NCI-H2196 (cell line): ENCODE data around the gene ATF7IP.
A peak's percentile ranks its signal among the peaks of the same experiment; 100 is the strongest.
"Not testable (repeated sequence)": the region's sequence is repeated elsewhere in the genome, so short reads cannot be mapped to it uniquely, and the experiment has no call there.

Experiments used
- DNase-seq: peaks from one replicate; lab custom pipeline; 2025; ENCODE audit not compliant: unreplicated experiment; lab: John Stamatoyannopoulos, UW

ATF7IP gene

GRCh38 chr12:14373217-14373616, 7.7 kb downstream of the ATF7IP start:
- DNase-seq, result no peak

GRCh38 chr12:14379508-14379907, 14.0 kb downstream of the ATF7IP start:
- no peak for DNase-seq

GRCh38 chr12:14384783-14385638, 19.5 kb downstream of the ATF7IP start:
- DNase-seq, result peak; percentile 48

- DNase-seq, result no peak
Observed at GRCh38 chr12:14387219-14387871, 21.9 kb downstream of the ATF7IP start.

- DNase-seq, result no peak
Observed at GRCh38 chr12:14390449-14390848, 25.0 kb downstream of the ATF7IP start.

- no peak for DNase-seq
Observed at GRCh38 chr12:14390870-14391530, 25.5 kb downstream of the ATF7IP start.

- DNase-seq, result no peak
Observed at GRCh38 chr12:14393751-14394150, 28.3 kb downstream of the ATF7IP start.

- DNase-seq, result peak; percentile 24
Observed at GRCh38 chr12:14394317-14395073, 29.0 kb downstream of the ATF7IP start.

- DNase-seq, result no peak
Observed at GRCh38 chr12:14395074-14395778, 29.7 kb downstream of the ATF7IP start.

- no peak for DNase-seq
Observed at GRCh38 chr12:14396071-14396470, 30.6 kb downstream of the ATF7IP start.

- no peak for DNase-seq
Observed at GRCh38 chr12:14399871-14400270, 34.4 kb downstream of the ATF7IP start.

- DNase-seq, result no peak
Observed at GRCh38 chr12:14400599-14400998, 35.1 kb downstream of the ATF7IP start.

GRCh38 chr12:14401267-14401666, 35.8 kb downstream of the ATF7IP start:
- DNase-seq, result not testable (repeated sequence)

GRCh38 chr12:14402697-14403096, 37.2 kb downstream of the ATF7IP start:
- no peak for DNase-seq

- DNase-seq, result no peak
Observed at GRCh38 chr12:14403293-14403692, 37.8 kb downstream of the ATF7IP start.

- peak; percentile 64 for DNase-seq
Observed at GRCh38 chr12:14403711-14404196, 38.3 kb downstream of the ATF7IP start.

GRCh38 chr12:14405407-14405806, 39.9 kb downstream of the ATF7IP start:
- DNase-seq, result not testable (repeated sequence)

GRCh38 chr12:14408208-14408607, 42.7 kb downstream of the ATF7IP start:
- DNase-seq, result no peak

- DNase-seq, result no peak
Observed at GRCh38 chr12:14410177-14410576, 44.7 kb downstream of the ATF7IP start.

- DNase-seq, result no peak
Observed at GRCh38 chr12:14410841-14411569, 45.5 kb downstream of the ATF7IP start.
